ENCODE results near the gene PHC2.

- TF ChIP-seq, protein P1, sequence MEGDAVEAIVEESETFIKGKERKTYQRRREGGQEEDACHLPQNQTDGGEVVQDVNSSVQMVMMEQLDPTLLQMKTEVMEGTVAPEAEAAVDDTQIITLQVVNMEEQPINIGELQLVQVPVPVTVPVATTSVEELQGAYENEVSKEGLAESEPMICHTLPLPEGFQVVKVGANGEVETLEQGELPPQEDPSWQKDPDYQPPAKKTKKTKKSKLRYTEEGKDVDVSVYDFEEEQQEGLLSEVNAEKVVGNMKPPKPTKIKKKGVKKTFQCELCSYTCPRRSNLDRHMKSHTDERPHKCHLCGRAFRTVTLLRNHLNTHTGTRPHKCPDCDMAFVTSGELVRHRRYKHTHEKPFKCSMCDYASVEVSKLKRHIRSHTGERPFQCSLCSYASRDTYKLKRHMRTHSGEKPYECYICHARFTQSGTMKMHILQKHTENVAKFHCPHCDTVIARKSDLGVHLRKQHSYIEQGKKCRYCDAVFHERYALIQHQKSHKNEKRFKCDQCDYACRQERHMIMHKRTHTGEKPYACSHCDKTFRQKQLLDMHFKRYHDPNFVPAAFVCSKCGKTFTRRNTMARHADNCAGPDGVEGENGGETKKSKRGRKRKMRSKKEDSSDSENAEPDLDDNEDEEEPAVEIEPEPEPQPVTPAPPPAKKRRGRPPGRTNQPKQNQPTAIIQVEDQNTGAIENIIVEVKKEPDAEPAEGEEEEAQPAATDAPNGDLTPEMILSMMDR (IDR thresholded peaks at IDR 0.05; ENCODE audit: low read length), result no peak
- no peak for TF ChIP-seq EZH2 (IDR thresholded peaks at IDR 0.05; ENCODE audit: borderline replicate concordance, low read length)
Measured at GRCh38 chr1:33296082-33296458, 134.8 kb downstream of the PHC2 start.
